GM23338 (cell line): ENCODE measurements around the gene VSTM2B. TPM values are rescaled to one million over a fixed set of nuclear protein-coding genes. Genes with fewer than 3 reads are reported as not detected.

ENCODE experiments used
- ATAC-seq: fragments of 200-7000 bp; cut with Tn5 transposase; 3 replicates; pipeline ENCODE4 v1.9.1; 2020
- DNase-seq: peaks from one replicate; pipeline ENCODE4 v3.0.0-alpha.2; 2015; ENCODE audit warnings: low spot score
- H2AFZ ChIP-seq: fragments of 200-600 bp; sonication (generic); 2 replicates; pipeline ENCODE4 v1.8.0; 2016; ENCODE audit warnings: antibody characterized with exemption, mild to moderate bottlenecking, moderate library complexity
- H3F3A ChIP-seq: fragments of 200-600 bp; sonication (generic); replicated peaks from 2 replicates; pipeline ENCODE4 v1.8.0; 2017; ENCODE audit warnings: antibody characterized with exemption, mixed run types, low read depth
- H3K27ac ChIP-seq: fragments of 200-600 bp; sonication (generic); 2 replicates; pipeline ENCODE4 v1.6.1; 2016; ENCODE audit warnings: low read depth
- H3K27me3 ChIP-seq: fragments of 200-600 bp; sonication (generic); 2 replicates; pipeline ENCODE4 v1.8.0; 2016; ENCODE audit warnings: mild to moderate bottlenecking, mixed run types, moderate library complexity; ENCODE audit not compliant: insufficient read depth
- H3K36me3 ChIP-seq: fragments of 200-600 bp; sonication (generic); 2 replicates; pipeline ENCODE4 v1.8.0; 2016; ENCODE audit warnings: mild to moderate bottlenecking; ENCODE audit not compliant: insufficient read depth
- H3K4me1 ChIP-seq: fragments of 200-600 bp; sonication (generic); 2 replicates; pipeline ENCODE4 v1.8.0; 2016; ENCODE audit warnings: mild to moderate bottlenecking, moderate library complexity; ENCODE audit not compliant: insufficient read depth
- H3K4me2 ChIP-seq: fragments of 200-600 bp; sonication (generic); 2 replicates; pipeline ENCODE4 v1.7.1; 2017; ENCODE audit warnings: mixed run types
- H3K4me3 ChIP-seq: fragments of 200-600 bp; sonication (generic); 2 replicates; pipeline ENCODE4 v1.6.1; 2016; ENCODE audit warnings: mixed run types
- H3K79me2 ChIP-seq: fragments of 200-600 bp; sonication (generic); replicated peaks from 2 replicates; pipeline ENCODE4 v1.8.0; 2017; ENCODE audit warnings: mild to moderate bottlenecking; ENCODE audit not compliant: insufficient read depth
- H3K9me2 ChIP-seq: fragments of 200-600 bp; sonication (generic); 2 replicates; pipeline ENCODE4 v1.8.0; 2017; ENCODE audit not compliant: insufficient read depth
- H4K20me1 ChIP-seq: fragments of 200-600 bp; sonication (generic); replicated peaks from 2 replicates; pipeline ENCODE4 v1.8.0; 2017; ENCODE audit warnings: mild to moderate bottlenecking; ENCODE audit not compliant: insufficient read depth
- H3K27ac Mint-ChIP-seq: 2 replicates; pipeline ENCODE4 v1.8.0; 2020; ENCODE audit warnings: inconsistent platforms, mild to moderate bottlenecking, moderate library complexity, mixed read lengths
- H3K27me3 Mint-ChIP-seq: 3 replicates; pipeline ENCODE4 v1.8.0; 2022; ENCODE audit warnings: low read depth, mild to moderate bottlenecking, moderate library complexity, mixed read lengths, inconsistent platforms; ENCODE audit not compliant: insufficient read depth, poor library complexity
- H3K36me3 Mint-ChIP-seq: 3 replicates; pipeline ENCODE4 v1.8.0; 2021; ENCODE audit warnings: low read depth, mild to moderate bottlenecking, inconsistent platforms, moderate library complexity, mixed read lengths
- H3K4me1 Mint-ChIP-seq: 3 replicates; pipeline ENCODE4 v1.8.0; 2020; ENCODE audit warnings: mild to moderate bottlenecking, inconsistent platforms, mixed read lengths
- H3K4me3 Mint-ChIP-seq: 3 replicates; pipeline ENCODE4 v1.8.0; 2021; ENCODE audit warnings: moderate library complexity, mild to moderate bottlenecking, inconsistent platforms, mixed read lengths
- H3K9me3 Mint-ChIP-seq: 3 replicates; pipeline ENCODE4 v1.8.0; 2020; ENCODE audit warnings: moderate library complexity, mild to moderate bottlenecking, inconsistent platforms, mixed read lengths
- CREB1 ChIP-seq: fragments of 250-450 bp; sonication (Bioruptor Pico); IDR thresholded peaks from 2 replicates; pipeline ENCODE4 v1.5.0; 2020; ENCODE audit warnings: low read depth, mild to moderate bottlenecking, moderate library complexity
- CTCF ChIP-seq, 2 experiments: fragments of 200-600 bp in 1 of 2; sonication (generic) in 1 of 2; conservative IDR thresholded peaks; 2 replicates each; pipeline versions ENCODE4 v1.5.1 to v1.6.1; 2016 to 2017; ENCODE audit warnings: antibody characterized with exemption in 2 of 2, low read depth in 2 of 2, mild to moderate bottlenecking in 2 of 2, moderate library complexity in 1 of 2
- EZH2phosphoT487 ChIP-seq: fragments of 200-600 bp; sonication (generic); IDR thresholded peaks from one replicate; pipeline ENCODE4 v1.8.1; 2018; ENCODE audit warnings: antibody characterized with exemption; ENCODE audit not compliant: unreplicated experiment
- JUNB ChIP-seq: IDR thresholded peaks from one replicate; pipeline ENCODE4 v1.6.1; 2016; ENCODE audit warnings: antibody characterized with exemption; ENCODE audit not compliant: unreplicated experiment
- POLR2AphosphoS5 ChIP-seq: IDR thresholded peaks from 2 replicates; pipeline ENCODE4 v1.6.1; 2016; ENCODE audit warnings: antibody characterized with exemption, low read depth
- STAT1 ChIP-seq: IDR thresholded peaks from one replicate; pipeline ENCODE4 v1.6.1; 2016; ENCODE audit warnings: antibody characterized with exemption; ENCODE audit not compliant: unreplicated experiment
- ZNF114 ChIP-seq: fragments of 250-450 bp; sonication (Bioruptor Pico); IDR thresholded peaks from 2 replicates; pipeline ENCODE4 v1.5.0; 2020; ENCODE audit warnings: mild to moderate bottlenecking, moderate library complexity
- ZNF331 ChIP-seq: fragments of 250-450 bp; sonication (Bioruptor Pico); IDR thresholded peaks from 2 replicates; pipeline ENCODE4 v1.5.0; 2020; ENCODE audit warnings: low read depth, mild to moderate bottlenecking, moderate library complexity
- polyA plus RNA-seq: library from polyadenylated mRNA; unstranded; fragments of >200 nt; fragmentation: Nextera tagmentation; extraction: Ambion mirVana; gene quantifications from 2 replicates; pipeline ENCODE4 v1.2.1, GENCODE V29; 2016
- total RNA-seq: library from RNA; depleted of rRNA; stranded (reverse); fragments of >200 nt; shearing (Covaris generic); gene quantifications from 2 replicates; pipeline ENCODE4 v1.2.3, GENCODE V29; 2014
- TF ChIP-seq, protein P1 (sequence below): IDR thresholded peaks from one replicate; pipeline ENCODE4 v1.6.1; 2018; ENCODE audit warnings: antibody characterized with exemption; ENCODE audit not compliant: unreplicated experiment
- TF ChIP-seq, protein P2 (sequence below): IDR thresholded peaks from 2 replicates; pipeline ENCODE4 v1.6.1; 2016; ENCODE audit warnings: antibody characterized with exemption

Gene VSTM2B
- total and polyA plus RNA-seq, 2 experiments from 2014 or later = 1.2 to 1.8 TPM

GRCh38 chr19:29497241-29497640 lies 28.6 kb upstream of the VSTM2B start:
- Mint-ChIP-seq H3K4me3 (no peak overlapping the region), H3K27me3 (peaks cover 10% of the 10 kb centered on the region), H3K9me3 (no peaks in the 10 kb centered on the region), H3K36me3 (no peaks in the 10 kb centered on the region; the same call in 2 of the 3 replicates), H3K27ac (no peak overlapping the region), H3K4me1 (peaks cover 12% of the 10 kb centered on the region)
- H3K36me3 ChIP-seq = no peaks in the 10 kb centered on the region
- no peaks in the 10 kb centered on the region for H3K27me3 ChIP-seq
- H3K4me2 ChIP-seq = no peak overlapping the region
- ATAC-seq (no peak), DNase-seq (no peak)
- no peaks in the 10 kb centered on the region for H4K20me1 ChIP-seq
- no peaks in the 10 kb centered on the region for H3F3A ChIP-seq
- H3K79me2 ChIP-seq = no peaks in the 10 kb centered on the region
- TF ChIP-seq STAT1 = no peak
- TF ChIP-seq ZNF114 (CRISPR knock-in tag) = no peak
- TF ChIP-seq, protein P1, sequence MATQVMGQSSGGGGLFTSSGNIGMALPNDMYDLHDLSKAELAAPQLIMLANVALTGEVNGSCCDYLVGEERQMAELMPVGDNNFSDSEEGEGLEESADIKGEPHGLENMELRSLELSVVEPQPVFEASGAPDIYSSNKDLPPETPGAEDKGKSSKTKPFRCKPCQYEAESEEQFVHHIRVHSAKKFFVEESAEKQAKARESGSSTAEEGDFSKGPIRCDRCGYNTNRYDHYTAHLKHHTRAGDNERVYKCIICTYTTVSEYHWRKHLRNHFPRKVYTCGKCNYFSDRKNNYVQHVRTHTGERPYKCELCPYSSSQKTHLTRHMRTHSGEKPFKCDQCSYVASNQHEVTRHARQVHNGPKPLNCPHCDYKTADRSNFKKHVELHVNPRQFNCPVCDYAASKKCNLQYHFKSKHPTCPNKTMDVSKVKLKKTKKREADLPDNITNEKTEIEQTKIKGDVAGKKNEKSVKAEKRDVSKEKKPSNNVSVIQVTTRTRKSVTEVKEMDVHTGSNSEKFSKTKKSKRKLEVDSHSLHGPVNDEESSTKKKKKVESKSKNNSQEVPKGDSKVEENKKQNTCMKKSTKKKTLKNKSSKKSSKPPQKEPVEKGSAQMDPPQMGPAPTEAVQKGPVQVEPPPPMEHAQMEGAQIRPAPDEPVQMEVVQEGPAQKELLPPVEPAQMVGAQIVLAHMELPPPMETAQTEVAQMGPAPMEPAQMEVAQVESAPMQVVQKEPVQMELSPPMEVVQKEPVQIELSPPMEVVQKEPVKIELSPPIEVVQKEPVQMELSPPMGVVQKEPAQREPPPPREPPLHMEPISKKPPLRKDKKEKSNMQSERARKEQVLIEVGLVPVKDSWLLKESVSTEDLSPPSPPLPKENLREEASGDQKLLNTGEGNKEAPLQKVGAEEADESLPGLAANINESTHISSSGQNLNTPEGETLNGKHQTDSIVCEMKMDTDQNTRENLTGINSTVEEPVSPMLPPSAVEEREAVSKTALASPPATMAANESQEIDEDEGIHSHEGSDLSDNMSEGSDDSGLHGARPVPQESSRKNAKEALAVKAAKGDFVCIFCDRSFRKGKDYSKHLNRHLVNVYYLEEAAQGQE = no peak
- no peak for TF ChIP-seq POLR2AphosphoS5
- no peak for TF ChIP-seq CREB1 (CRISPR knock-in tag)
- no peak for TF ChIP-seq JUNB
- no peak for TF ChIP-seq ZNF331
- TF ChIP-seq CTCF (conservative IDR thresholded peaks at IDR 0.05; ENCODE audit: low read depth in 2 of 2) = no peak
- TF ChIP-seq, protein P2, sequence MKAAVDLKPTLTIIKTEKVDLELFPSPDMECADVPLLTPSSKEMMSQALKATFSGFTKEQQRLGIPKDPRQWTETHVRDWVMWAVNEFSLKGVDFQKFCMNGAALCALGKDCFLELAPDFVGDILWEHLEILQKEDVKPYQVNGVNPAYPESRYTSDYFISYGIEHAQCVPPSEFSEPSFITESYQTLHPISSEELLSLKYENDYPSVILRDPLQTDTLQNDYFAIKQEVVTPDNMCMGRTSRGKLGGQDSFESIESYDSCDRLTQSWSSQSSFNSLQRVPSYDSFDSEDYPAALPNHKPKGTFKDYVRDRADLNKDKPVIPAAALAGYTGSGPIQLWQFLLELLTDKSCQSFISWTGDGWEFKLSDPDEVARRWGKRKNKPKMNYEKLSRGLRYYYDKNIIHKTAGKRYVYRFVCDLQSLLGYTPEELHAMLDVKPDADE = no peak
- no peak for TF ChIP-seq EZH2phosphoT487
- H3K4me3 ChIP-seq = no peak overlapping the region
- no peak overlapping the region for H3K27ac ChIP-seq
- peaks cover 10% of the 10 kb centered on the region for H3K4me1 ChIP-seq
- no peak overlapping the region for H2AFZ ChIP-seq
- no peaks in the 10 kb centered on the region for H3K9me2 ChIP-seq
